OCI-LY1 (cell line): ENCODE data around the gene S100A2.
A peak's percentile ranks its signal among the peaks of the same experiment; 100 is the strongest.

Experiments used
- H2AFZ ChIP-seq: fragments of 200-600 bp; sonication (generic), shearing (Covaris generic); 2 replicates; pipeline ENCODE4 v1.6.0; 2014; ENCODE audit warnings: antibody characterized with exemption, mild to moderate bottlenecking, low read length
- H3F3A ChIP-seq: fragments of 200-600 bp; sonication (generic), shearing (Covaris generic); 2 replicates; pipeline ENCODE4 v1.6.0; 2014; ENCODE audit warnings: mild to moderate bottlenecking, antibody characterized with exemption, low read length, moderate library complexity; ENCODE audit not compliant: insufficient read depth
- H3K27ac ChIP-seq: fragments of 200-600 bp; sonication (generic); 2 replicates; pipeline ENCODE4 v1.5.1; 2014; ENCODE audit warnings: low read length, mixed run types, mild to moderate bottlenecking, low read depth; ENCODE audit not compliant: poor library complexity, severe bottlenecking
- H3K27me3 ChIP-seq: fragments of 200-600 bp; sonication (generic); 2 replicates; pipeline ENCODE4 v1.6.0; 2014; ENCODE audit warnings: antibody characterized with exemption, mild to moderate bottlenecking, low read length, moderate library complexity; ENCODE audit not compliant: insufficient read depth
- H3K36me3 ChIP-seq: fragments of 200-600 bp; sonication (generic); 2 replicates; pipeline ENCODE4 v1.6.1; 2014; ENCODE audit warnings: mild to moderate bottlenecking, antibody characterized with exemption, low read length, moderate library complexity, mixed read lengths; ENCODE audit not compliant: insufficient read depth
- H3K4me1 ChIP-seq: fragments of 200-600 bp; sonication (generic); 2 replicates; pipeline ENCODE4 v1.5.1; 2014; ENCODE audit warnings: mild to moderate bottlenecking, low read length, moderate library complexity; ENCODE audit not compliant: insufficient read depth, severe bottlenecking
- H3K4me2 ChIP-seq: fragments of 200-600 bp; sonication (generic), shearing (Covaris generic); 2 replicates; pipeline ENCODE4 v1.6.1; 2014; ENCODE audit warnings: low read length
- H3K4me3 ChIP-seq: fragments of 200-600 bp; sonication (generic); 2 replicates; pipeline ENCODE4 v1.5.1; 2014; ENCODE audit warnings: low read length, low read depth, mild to moderate bottlenecking, mixed read lengths; ENCODE audit not compliant: poor library complexity, severe bottlenecking
- H3K79me2 ChIP-seq: fragments of 200-600 bp; shearing (Covaris generic); 2 replicates; pipeline ENCODE4 v1.6.1; 2016; ENCODE audit warnings: mixed run types, low read length, mixed read lengths; ENCODE audit not compliant: insufficient read depth
- H3K9ac ChIP-seq: fragments of 200-600 bp; sonication (generic), shearing (Covaris generic); 2 replicates; pipeline ENCODE4 v1.6.1; 2014; ENCODE audit warnings: mild to moderate bottlenecking, low read length, mixed read lengths
- H3K9me2 ChIP-seq: fragments of 200-600 bp; sonication (generic), shearing (Covaris generic); 2 replicates; pipeline ENCODE4 v1.6.1; 2014; ENCODE audit warnings: low read depth, mild to moderate bottlenecking, low read length, mixed read lengths
- H3K9me3 ChIP-seq: fragments of 200-600 bp; shearing (Covaris generic); 2 replicates; pipeline ENCODE4 v1.6.1; 2014; ENCODE audit warnings: low read length, mixed read lengths
- H4K20me1 ChIP-seq: fragments of 200-600 bp; sonication (generic), shearing (Covaris generic); 2 replicates; pipeline ENCODE4 v1.6.0; 2016; ENCODE audit warnings: mild to moderate bottlenecking, low read length; ENCODE audit not compliant: insufficient read depth
- CTCF ChIP-seq: fragments of 200-600 bp; sonication (generic), shearing (Covaris generic); IDR thresholded peaks from 2 replicates; pipeline ENCODE4 v1.5.1; 2017; ENCODE audit warnings: mild to moderate bottlenecking, antibody characterized with exemption, low read length, moderate library complexity, mixed read lengths
- EZH2 ChIP-seq: fragments of 200-600 bp; sonication (generic), shearing (Covaris generic); IDR thresholded peaks from 2 replicates; pipeline ENCODE4 v1.8.0; 2017; ENCODE audit warnings: borderline replicate concordance, mixed run types, mild to moderate bottlenecking, antibody characterized with exemption, low read length, moderate library complexity, mixed read lengths

The S100A2 gene

GRCh38 chr1:153599847-153600246, 34.2 kb upstream of the S100A2 start:
- no peak for TF ChIP-seq EZH2
- Histone ChIP-seq H3K79me2 (no peaks in the 10 kb centered on the region), H3K9me2 (no peaks in the 10 kb centered on the region), H3K4me3 (no peak overlapping the region), H3K27ac (peak overlapping the region; percentile 16), H3K4me2 (no peak overlapping the region), H4K20me1 (no peaks in the 10 kb centered on the region), H2AFZ (no peak overlapping the region), H3K4me1 (peaks cover 31% of the 10 kb centered on the region), H3F3A (no peaks in the 10 kb centered on the region), H3K9me3 (no peaks in the 10 kb centered on the region), H3K9ac (no peak overlapping the region), H3K27me3 (no peaks in the 10 kb centered on the region), H3K36me3 (no peaks in the 10 kb centered on the region)

- Histone ChIP-seq H3K79me2 (no peaks in the 10 kb centered on the region), H3K36me3 (no peaks in the 10 kb centered on the region), H3F3A (no peaks in the 10 kb centered on the region), H3K27ac (peak overlapping the region; percentile 93), H3K9me3 (no peaks in the 10 kb centered on the region), H2AFZ (no peak overlapping the region), H4K20me1 (no peaks in the 10 kb centered on the region), H3K9ac (peak overlapping the region; percentile 48; the same call in 1 of the 2 replicates), H3K27me3 (no peaks in the 10 kb centered on the region), H3K4me1 (peaks cover 31% of the 10 kb centered on the region), H3K9me2 (no peaks in the 10 kb centered on the region), H3K4me2 (peak overlapping the region; percentile 50), H3K4me3 (peak overlapping the region; percentile 11)
- TF ChIP-seq EZH2 (no peak), CTCF (no peak)
Observed at GRCh38 chr1:153598309-153599172, 32.9 kb upstream of the S100A2 start.

- H3K4me1 ChIP-seq: peaks cover 31% of the 10 kb centered on the region
- no peak overlapping the region for H3K27ac ChIP-seq
- no peaks in the 10 kb centered on the region for H3K9me3 ChIP-seq
- no peak overlapping the region for H2AFZ ChIP-seq
- TF ChIP-seq CTCF (no peak), EZH2 (no peak)
- H3K9ac ChIP-seq: no peak overlapping the region
- H3K27me3 ChIP-seq: no peaks in the 10 kb centered on the region
- H3F3A ChIP-seq: no peaks in the 10 kb centered on the region
- H4K20me1 ChIP-seq: no peaks in the 10 kb centered on the region
- no peaks in the 10 kb centered on the region for H3K36me3 ChIP-seq
- H3K9me2 ChIP-seq: no peaks in the 10 kb centered on the region
- no peak overlapping the region for H3K4me2 ChIP-seq
- H3K4me3 ChIP-seq: no peak overlapping the region
- no peaks in the 10 kb centered on the region for H3K79me2 ChIP-seq
Observed at GRCh38 chr1:153597206-153597605, 31.6 kb upstream of the S100A2 start.

GRCh38 chr1:153592748-153593147, 27.1 kb upstream of the S100A2 start:
- Histone ChIP-seq H3K4me3 (no peak overlapping the region), H2AFZ (no peak overlapping the region), H3K4me1 (peaks cover 7% of the 10 kb centered on the region), H3F3A (no peaks in the 10 kb centered on the region), H3K9me3 (no peaks in the 10 kb centered on the region), H4K20me1 (no peaks in the 10 kb centered on the region), H3K4me2 (no peak overlapping the region), H3K79me2 (no peaks in the 10 kb centered on the region), H3K9ac (no peak overlapping the region), H3K36me3 (no peaks in the 10 kb centered on the region), H3K9me2 (no peaks in the 10 kb centered on the region), H3K27ac (no peak overlapping the region), H3K27me3 (no peaks in the 10 kb centered on the region)
- TF ChIP-seq EZH2 (no peak), CTCF (no peak)
